Liver (tissue), 9 donors: ENCODE results near the gene SCN8A. TPM values are rescaled to one million over a fixed set of nuclear protein-coding genes. Genes with fewer than 3 reads are reported as not detected.

Source experiments
- DNase-seq: peaks from one replicate; pipeline ENCODE4 v3.0.0-alpha.2; 2017; ENCODE audit warnings: low spot score
- H3K27ac ChIP-seq, 2 donors: one replicate each; pipeline ENCODE4 v1.7.0; 2013; ENCODE audit warnings: inconsistent platforms in 2 of 2, low read length in 2 of 2, control low read depth in 1 of 2, low read depth in 1 of 2, mild to moderate bottlenecking in 1 of 2
- H3K27me3 ChIP-seq, 4 donors: one replicate each; pipeline versions ENCODE4 v1.6.1 to v1.7.0; 2013; ENCODE audit warnings: low read length in 3 of 4, inconsistent platforms in 1 of 4, mild to moderate bottlenecking in 1 of 4, moderate library complexity in 1 of 4; ENCODE audit not compliant: control insufficient read depth in 4 of 4, insufficient read depth in 4 of 4
- H3K36me3 ChIP-seq, 4 donors: one replicate each; pipeline versions ENCODE4 v1.6.1 to v1.7.0; 2013; ENCODE audit warnings: low read length in 3 of 4, mild to moderate bottlenecking in 3 of 4, low read depth in 1 of 4, moderate library complexity in 1 of 4; ENCODE audit not compliant: control insufficient read depth in 4 of 4, insufficient read depth in 3 of 4
- H3K4me1 ChIP-seq, 4 donors: one replicate each; pipeline versions ENCODE4 v1.6.1 to v1.7.0; 2013; ENCODE audit warnings: low read length in 3 of 4, mild to moderate bottlenecking in 3 of 4, moderate library complexity in 1 of 4; ENCODE audit not compliant: control insufficient read depth in 4 of 4, insufficient read depth in 4 of 4
- H3K4me3 ChIP-seq, 3 donors: one replicate each; pipeline versions ENCODE4 v1.6.1 to v1.7.0; 2013; ENCODE audit warnings: low read length in 3 of 3, control low read depth in 1 of 3, low read depth in 1 of 3, mild to moderate bottlenecking in 1 of 3
- H3K9ac ChIP-seq, 2 donors: one replicate each; pipeline ENCODE4 v1.7.0; 2013; ENCODE audit warnings: low read length in 2 of 2, mild to moderate bottlenecking in 2 of 2, moderate library complexity in 2 of 2, control low read depth in 1 of 2, low read depth in 1 of 2
- H3K9me3 ChIP-seq, 4 donors: one replicate each; pipeline versions ENCODE4 v1.6.1 to v1.7.0; 2013; ENCODE audit warnings: low read length in 3 of 4; ENCODE audit not compliant: control insufficient read depth in 4 of 4
- GABPA ChIP-seq, 2 donors: IDR thresholded peaks in 1 of 2; conservative IDR thresholded peaks in 1 of 2; 2 replicates each; pipeline ENCODE4 v1.6.1; 2016; ENCODE audit warnings: antibody characterized with exemption in 2 of 2, mild to moderate bottlenecking in 1 of 2, moderate library complexity in 1 of 2
- RAD21 ChIP-seq, 2 donors: IDR thresholded peaks; 2 replicates each; pipeline ENCODE4 v1.6.1; 2016; ENCODE audit warnings: antibody characterized with exemption in 2 of 2, mild to moderate bottlenecking in 2 of 2
- RXRA ChIP-seq, 2 donors: IDR thresholded peaks; 2 replicates each; pipeline ENCODE4 v1.6.1; 2017 to 2018; ENCODE audit warnings: antibody characterized with exemption in 2 of 2, mild to moderate bottlenecking in 1 of 2
- TAF1 ChIP-seq: conservative IDR thresholded peaks from 2 replicates; pipeline ENCODE4 v1.6.1; 2016; ENCODE audit warnings: antibody characterized with exemption, mild to moderate bottlenecking
- YY1 ChIP-seq: IDR thresholded peaks from 2 replicates; pipeline ENCODE4 v1.6.1; 2016; ENCODE audit warnings: antibody characterized with exemption, mild to moderate bottlenecking
- WGBS: extraction: QIAGEN DNeasy Blood & Tissue Kit; methylation state at CpG from one replicate; pipeline ENCODE4 v1.1.7; 2013; 5-methylcytosine and 5-hydroxymethylcytosine counted together
- polyA plus RNA-seq, 2 donors: library from polyadenylated mRNA; stranded (reverse) in 1 of 2; unstranded in 1 of 2; fragments of 200-250 nt in 1 of 2; fragments of >200 nt in 1 of 2; fragmentation: Nextera tagmentation in 1 of 2; extraction: Ambion mirVana in 1 of 2; gene quantifications; one replicate each; pipeline versions ENCODE4 v1.2.1 to v1.2.3, GENCODE V29; 2013 to 2015
- total RNA-seq, 2 donors: library from RNA; depleted of rRNA; stranded (reverse); fragments of >200 nt; gene quantifications; one replicate each; pipeline ENCODE4 v1.2.3, GENCODE V29; 2014
- TF ChIP-seq, protein P1 (sequence below): IDR thresholded peaks from 2 replicates; pipeline ENCODE4 v1.6.1; 2016; ENCODE audit warnings: antibody characterized with exemption
- TF ChIP-seq, protein P2 (sequence below): IDR thresholded peaks from 2 replicates; pipeline ENCODE4 v1.6.1; 2016; ENCODE audit warnings: antibody characterized with exemption, mild to moderate bottlenecking
- donor health status: healthy.
- donor health status: healthy.
- donor health status: healthy.
- donor health status: healthy.
- donor health status: healthy.

SCN8A gene
- total and polyA plus RNA-seq, 4 donors: 0.84 to 12.7 (median 3.8) TPM

DNA sequence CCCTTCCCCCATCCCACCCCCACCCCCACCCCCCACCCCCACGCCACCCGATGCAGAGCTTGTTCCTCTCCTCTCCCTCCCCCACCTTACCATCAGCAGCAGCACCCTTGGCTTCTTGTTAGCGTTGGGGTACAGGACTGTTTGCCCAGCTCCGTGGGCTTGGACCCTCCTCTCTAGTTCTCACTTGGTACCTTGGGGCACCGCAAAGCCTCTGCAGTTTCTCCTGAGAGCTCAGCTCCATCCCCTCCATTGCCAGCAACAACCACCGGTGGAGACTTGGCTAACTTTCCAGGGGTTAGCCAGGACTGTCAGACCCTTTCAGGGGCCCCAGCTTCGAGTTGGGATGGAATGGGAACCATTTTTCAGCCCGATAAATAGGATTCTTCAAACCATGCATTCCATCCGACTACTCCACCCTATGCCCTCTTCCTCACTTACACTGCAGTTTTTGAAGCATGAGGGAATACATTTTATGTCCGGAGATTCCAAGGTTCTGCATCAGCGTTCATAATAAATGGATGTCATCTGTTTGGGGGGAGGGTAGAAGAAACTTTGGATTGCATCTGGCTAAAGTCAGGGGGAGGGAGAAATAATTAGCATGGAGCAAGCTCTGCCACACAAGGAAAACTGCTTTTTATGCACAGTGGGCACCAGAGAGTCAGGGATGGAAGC is 1.1 kb downstream of the SCN8A start:
- DNase-seq: no peak
- Histone ChIP-seq H3K36me3 (no peaks in the 10 kb centered on the region), H3K4me3 (no peak overlapping the region), H3K27ac (no peak overlapping the region), H3K27me3 (no peaks in the 10 kb centered on the region), H3K4me1 (peaks cover 5 to 13% (median 9%) of the 10 kb centered on the region in 4 donors), H3K9me3 (no peaks in the 10 kb centered on the region), H3K9ac (no peak overlapping the region)
- 42% methylated on average over 11 of the region's 11 CpGs for WGBS
- TF ChIP-seq YY1: no peak

DNA sequence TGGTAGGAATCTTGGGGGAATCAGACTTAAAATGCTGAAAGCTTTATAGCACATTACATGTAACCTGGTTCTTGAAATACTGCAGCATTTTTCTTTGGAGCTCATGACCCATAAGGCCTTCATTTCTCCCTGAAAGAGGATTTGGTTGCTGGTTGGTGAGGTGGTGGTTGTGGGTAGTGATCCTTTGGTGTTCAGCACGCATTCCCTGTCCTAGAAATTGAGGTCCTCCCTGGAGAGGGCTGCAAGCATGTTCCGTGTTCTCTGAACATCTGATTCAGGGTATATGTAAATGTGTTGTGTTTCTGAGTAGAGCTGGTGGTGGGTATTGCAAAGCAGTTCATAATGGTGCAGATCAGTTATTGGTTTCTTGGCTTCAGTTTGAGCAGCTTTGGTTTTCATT is 2.0 kb downstream of the SCN8A start:
- Histone ChIP-seq H3K9me3 (no peaks in the 10 kb centered on the region), H3K36me3 (no peaks in the 10 kb centered on the region), H3K27ac (no peak overlapping the region), H3K4me1 (peaks cover 5 to 13% (median 9%) of the 10 kb centered on the region in 4 donors), H3K9ac (no peak overlapping the region), H3K27me3 (no peaks in the 10 kb centered on the region), H3K4me3 (no peak overlapping the region)
- 91% methylated on average over 2 of the region's 2 CpGs for WGBS
- no peak for DNase-seq
- TF ChIP-seq, protein P1, sequence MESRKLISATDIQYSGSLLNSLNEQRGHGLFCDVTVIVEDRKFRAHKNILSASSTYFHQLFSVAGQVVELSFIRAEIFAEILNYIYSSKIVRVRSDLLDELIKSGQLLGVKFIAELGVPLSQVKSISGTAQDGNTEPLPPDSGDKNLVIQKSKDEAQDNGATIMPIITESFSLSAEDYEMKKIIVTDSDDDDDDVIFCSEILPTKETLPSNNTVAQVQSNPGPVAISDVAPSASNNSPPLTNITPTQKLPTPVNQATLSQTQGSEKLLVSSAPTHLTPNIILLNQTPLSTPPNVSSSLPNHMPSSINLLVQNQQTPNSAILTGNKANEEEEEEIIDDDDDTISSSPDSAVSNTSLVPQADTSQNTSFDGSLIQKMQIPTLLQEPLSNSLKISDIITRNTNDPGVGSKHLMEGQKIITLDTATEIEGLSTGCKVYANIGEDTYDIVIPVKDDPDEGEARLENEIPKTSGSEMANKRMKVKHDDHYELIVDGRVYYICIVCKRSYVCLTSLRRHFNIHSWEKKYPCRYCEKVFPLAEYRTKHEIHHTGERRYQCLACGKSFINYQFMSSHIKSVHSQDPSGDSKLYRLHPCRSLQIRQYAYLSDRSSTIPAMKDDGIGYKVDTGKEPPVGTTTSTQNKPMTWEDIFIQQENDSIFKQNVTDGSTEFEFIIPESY: no peak

DNA sequence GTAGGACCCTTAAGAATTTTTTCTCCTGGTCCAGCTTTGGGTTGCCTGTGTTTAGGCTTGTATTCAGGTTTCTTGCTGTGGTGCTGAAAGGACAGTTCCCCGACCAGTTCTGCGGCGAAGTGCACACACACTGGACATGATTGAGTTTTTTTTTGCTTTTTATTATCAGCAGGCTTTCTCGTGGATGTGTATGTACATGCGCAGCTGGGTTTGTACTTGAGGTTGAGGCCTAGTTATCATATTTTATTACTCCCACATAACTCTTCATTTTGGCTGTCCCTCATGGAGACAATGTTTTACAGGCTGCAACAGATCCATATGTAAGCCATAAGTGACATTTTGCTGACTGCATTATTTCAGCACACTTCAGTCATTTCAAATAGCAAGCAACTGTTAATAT is 2.5 kb downstream of the SCN8A start:
- H3K4me1 ChIP-seq: peaks cover 5 to 13% (median 9%) of the 10 kb centered on the region in 4 donors
- H3K27ac ChIP-seq: no peak overlapping the region
- DNase-seq: no peak
- no peak overlapping the region for H3K9ac ChIP-seq
- H3K36me3 ChIP-seq: no peaks in the 10 kb centered on the region
- no peaks in the 10 kb centered on the region for H3K27me3 ChIP-seq
- no peak overlapping the region for H3K4me3 ChIP-seq
- no peaks in the 10 kb centered on the region for H3K9me3 ChIP-seq
- WGBS: 16% methylated on average over 5 of the region's 5 CpGs
- TF ChIP-seq, protein P2, sequence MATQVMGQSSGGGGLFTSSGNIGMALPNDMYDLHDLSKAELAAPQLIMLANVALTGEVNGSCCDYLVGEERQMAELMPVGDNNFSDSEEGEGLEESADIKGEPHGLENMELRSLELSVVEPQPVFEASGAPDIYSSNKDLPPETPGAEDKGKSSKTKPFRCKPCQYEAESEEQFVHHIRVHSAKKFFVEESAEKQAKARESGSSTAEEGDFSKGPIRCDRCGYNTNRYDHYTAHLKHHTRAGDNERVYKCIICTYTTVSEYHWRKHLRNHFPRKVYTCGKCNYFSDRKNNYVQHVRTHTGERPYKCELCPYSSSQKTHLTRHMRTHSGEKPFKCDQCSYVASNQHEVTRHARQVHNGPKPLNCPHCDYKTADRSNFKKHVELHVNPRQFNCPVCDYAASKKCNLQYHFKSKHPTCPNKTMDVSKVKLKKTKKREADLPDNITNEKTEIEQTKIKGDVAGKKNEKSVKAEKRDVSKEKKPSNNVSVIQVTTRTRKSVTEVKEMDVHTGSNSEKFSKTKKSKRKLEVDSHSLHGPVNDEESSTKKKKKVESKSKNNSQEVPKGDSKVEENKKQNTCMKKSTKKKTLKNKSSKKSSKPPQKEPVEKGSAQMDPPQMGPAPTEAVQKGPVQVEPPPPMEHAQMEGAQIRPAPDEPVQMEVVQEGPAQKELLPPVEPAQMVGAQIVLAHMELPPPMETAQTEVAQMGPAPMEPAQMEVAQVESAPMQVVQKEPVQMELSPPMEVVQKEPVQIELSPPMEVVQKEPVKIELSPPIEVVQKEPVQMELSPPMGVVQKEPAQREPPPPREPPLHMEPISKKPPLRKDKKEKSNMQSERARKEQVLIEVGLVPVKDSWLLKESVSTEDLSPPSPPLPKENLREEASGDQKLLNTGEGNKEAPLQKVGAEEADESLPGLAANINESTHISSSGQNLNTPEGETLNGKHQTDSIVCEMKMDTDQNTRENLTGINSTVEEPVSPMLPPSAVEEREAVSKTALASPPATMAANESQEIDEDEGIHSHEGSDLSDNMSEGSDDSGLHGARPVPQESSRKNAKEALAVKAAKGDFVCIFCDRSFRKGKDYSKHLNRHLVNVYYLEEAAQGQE: peak; percentile 99
- peak; percentile 17 to 52 for TF ChIP-seq RAD21 (IDR thresholded peaks at IDR 0.05)
- no peak for TF ChIP-seq GABPA (IDR thresholded peaks at IDR 0.05 in 1 of 2, conservative IDR thresholded peaks at IDR 0.05 in 1 of 2)

DNA sequence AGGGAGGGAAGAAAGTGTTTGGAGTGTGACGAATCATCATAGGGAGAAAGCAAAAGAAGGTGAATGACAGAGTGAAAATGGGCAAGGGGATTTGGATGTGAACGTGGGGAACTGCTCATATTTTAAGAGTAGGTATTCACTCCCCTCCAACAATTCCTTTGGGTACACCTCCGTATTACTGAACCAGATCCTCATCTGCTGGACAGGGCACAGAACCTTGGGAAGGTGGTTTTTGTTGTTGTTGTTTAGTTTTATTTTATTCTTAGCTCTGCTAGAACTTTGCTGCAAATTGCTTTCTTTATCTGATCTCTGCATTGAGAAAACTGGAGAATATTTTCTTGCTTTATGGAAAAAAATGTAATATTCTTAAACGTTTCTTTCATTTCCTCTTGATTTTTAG is 7.1 kb downstream of the SCN8A start:
- Histone ChIP-seq H3K27me3 (no peaks in the 10 kb centered on the region), H3K27ac (no peak overlapping the region), H3K4me3 (no peak overlapping the region), H3K9ac (no peak overlapping the region), H3K36me3 (no peaks in the 10 kb centered on the region), H3K9me3 (no peaks in the 10 kb centered on the region), H3K4me1 (peaks cover 0 to 1% (median 0%) of the 10 kb centered on the region in 4 donors)
- TF ChIP-seq, protein P1: no peak
- TF ChIP-seq RAD21 (IDR thresholded peaks at IDR 0.05) (no peak), RXRA (IDR thresholded peaks at IDR 0.05) (no peak), YY1 (no peak), TAF1 (no peak)
- WGBS: 90% methylated on average over 4 of the region's 4 CpGs
- no peak for DNase-seq
